Mesodermal cell (in vitro differentiated cells): Measurements from ENCODE around the gene ANTXRL.
"Not testable (repeated sequence)": the region's sequence is repeated elsewhere in the genome, so short reads cannot be mapped to it uniquely, and the experiment has no call there.

Experiments used
- H3K27ac ChIP-seq: 2 replicates; pipeline ENCODE4 v1.7.0; 2013; ENCODE audit warnings: mild to moderate bottlenecking, low read depth, low read length, moderate library complexity; ENCODE audit not compliant: severe bottlenecking
- H3K36me3 ChIP-seq: 2 replicates; pipeline ENCODE4 v1.7.1; 2013; ENCODE audit warnings: mild to moderate bottlenecking, low read length, moderate library complexity; ENCODE audit not compliant: control insufficient read depth, insufficient read depth
- H3K4me1 ChIP-seq: one replicate; pipeline ENCODE4 v1.7.1; 2013; ENCODE audit warnings: mild to moderate bottlenecking, low read length; ENCODE audit not compliant: insufficient read depth, control insufficient read depth, poor library complexity, severe bottlenecking
- H3K4me3 ChIP-seq: 2 replicates; pipeline ENCODE4 v1.7.0; 2013; ENCODE audit warnings: low read length, control low read depth, mild to moderate bottlenecking; ENCODE audit not compliant: insufficient read depth, poor library complexity, severe bottlenecking; ENCODE audit errors: extremely low read depth
- H3K9me3 ChIP-seq: 2 replicates; pipeline ENCODE4 v1.7.1; 2013; ENCODE audit warnings: mild to moderate bottlenecking, low read length, moderate library complexity; ENCODE audit not compliant: control insufficient read depth
- WGBS, 2 experiments: methylation state at CpG; one replicate each; pipeline ENCODE4 v1.1.5; 2013; ENCODE audit warnings: missing lambda C conversion rate in 2 of 2; ENCODE audit not compliant: insufficient coverage in 2 of 2; 5-methylcytosine and 5-hydroxymethylcytosine counted together

The ANTXRL gene

GRCh38 chr10:46248651-46249146 lies 38.1 kb upstream of the ANTXRL start:
- H3K27ac ChIP-seq = no peak overlapping the region
- no peak overlapping the region for H3K4me3 ChIP-seq
- H3K36me3 ChIP-seq = no peaks in the 10 kb centered on the region
- H3K4me1 ChIP-seq = no peaks in the 10 kb centered on the region
- WGBS, 2 experiments = 86 to 89% methylated on average over 9 to 10 of the region's 10 CpGs
- no peaks in the 10 kb centered on the region for H3K9me3 ChIP-seq

- H3K4me3 ChIP-seq, H3K9me3 ChIP-seq, H3K4me1 ChIP-seq, H3K36me3 ChIP-seq, H3K27ac ChIP-seq: not testable (repeated sequence)
- WGBS, 2 experiments = 89 to 92% methylated on average over 4 of the region's 9 CpGs
Observed at GRCh38 chr10:46249617-46250344, 37.0 kb upstream of the ANTXRL start.

GRCh38 chr10:46250481-46250880 lies 36.3 kb upstream of the ANTXRL start:
- Histone ChIP-seq H3K9me3 (no peaks in the 10 kb centered on the region), H3K36me3 (no peaks in the 10 kb centered on the region), H3K4me1 (no peaks in the 10 kb centered on the region), H3K4me3 (no peak overlapping the region), H3K27ac (no peak overlapping the region)
- WGBS, 2 experiments = 67 to 70% methylated on average over 1 to 2 of the region's 5 CpGs

GRCh38 chr10:46250898-46251856 lies 35.6 kb upstream of the ANTXRL start:
- H3K4me3 ChIP-seq = no peak overlapping the region
- H3K36me3 ChIP-seq = no peaks in the 10 kb centered on the region
- WGBS, 2 experiments = 81 to 91% methylated on average over 6 to 8 of the region's 9 CpGs
- no peak overlapping the region for H3K27ac ChIP-seq
- no peaks in the 10 kb centered on the region for H3K9me3 ChIP-seq
- H3K4me1 ChIP-seq = no peaks in the 10 kb centered on the region

- 89 to 95% methylated on average over 5 to 12 of the region's 16 CpGs for WGBS, 2 experiments
Observed at GRCh38 chr10:46251857-46252847, 34.6 kb upstream of the ANTXRL start.

GRCh38 chr10:46253076-46254006 lies 33.5 kb upstream of the ANTXRL start:
- H3K27ac ChIP-seq = no peak overlapping the region
- no peak overlapping the region for H3K4me3 ChIP-seq
- H3K36me3 ChIP-seq = no peaks in the 10 kb centered on the region
- H3K4me1 ChIP-seq = no peaks in the 10 kb centered on the region
- 82 to 93% methylated on average over 15 to 18 of the region's 19 CpGs for WGBS, 2 experiments
- no peaks in the 10 kb centered on the region for H3K9me3 ChIP-seq

More at GRCh38 chr10:46251857-46252847, 34.6 kb upstream of the ANTXRL start:
- Histone ChIP-seq H3K27ac (no peak overlapping the region), H3K4me1 (no peaks in the 10 kb centered on the region), H3K4me3 (no peak overlapping the region), H3K9me3 (no peaks in the 10 kb centered on the region), H3K36me3 (no peaks in the 10 kb centered on the region)

- Histone ChIP-seq H3K27ac (no peak overlapping the region), H3K36me3 (no peaks in the 10 kb centered on the region), H3K4me3 (no peak overlapping the region), H3K4me1 (no peaks in the 10 kb centered on the region), H3K9me3 (no peaks in the 10 kb centered on the region)
- 91 to 97% methylated on average over 6 of the region's 6 CpGs for WGBS, 2 experiments
Observed at GRCh38 chr10:46254007-46254383, 32.8 kb upstream of the ANTXRL start.

GRCh38 chr10:46254467-46254866 lies 32.3 kb upstream of the ANTXRL start:
- H3K4me3 ChIP-seq = no peak overlapping the region
- H3K36me3 ChIP-seq = no peaks in the 10 kb centered on the region
- H3K4me1 ChIP-seq = no peaks in the 10 kb centered on the region
- H3K27ac ChIP-seq = no peak overlapping the region
- no peaks in the 10 kb centered on the region for H3K9me3 ChIP-seq
- WGBS, 2 experiments = 80 to 93% methylated on average over 1 to 4 of the region's 4 CpGs

- not testable (repeated sequence) for H3K9me3 ChIP-seq, H3K4me3 ChIP-seq, H3K4me1 ChIP-seq, H3K36me3 ChIP-seq, H3K27ac ChIP-seq
- WGBS, 2 experiments = 80 to 100% methylated on average over 2 to 3 of the region's 3 CpGs
Observed at GRCh38 chr10:46255210-46255609, 31.6 kb upstream of the ANTXRL start.
